Measurements from ENCODE around the gene SFN. TPM values are rescaled to one million over a fixed set of nuclear protein-coding genes. Genes with fewer than 3 reads are reported as not detected.

Gene SFN
- total RNA-seq, 1 experiment from 2014 or later: 170 TPM

GRCh38 chr1:26911399-26912146 is 48.6 kb downstream of the SFN start:
- no peak for DNase-seq (ENCODE audit: low spot score)

- DNase-seq (ENCODE audit: low spot score): no peak
Measured at GRCh38 chr1:26912147-26912490, 49.2 kb downstream of the SFN start.

GRCh38 chr1:26913389-26913753 is 50.4 kb downstream of the SFN start:
- no peak for DNase-seq (ENCODE audit: low spot score)

Small RNA genes lying within 50 kb of the gene (small RNA-seq; reads per million reads assigned to genes)
- not detected for gene RN7SL165P

Other genes with a start within 250 kb of the SFN start
- 28.4 and 37.2 TPM in 2 replicates for gene ARID1A, start 167.1 kb upstream of the SFN start, total RNA-seq (2014; rRNA removed; shearing (Covaris generic))
- 16.8 and 20.0 TPM in 2 replicates for gene PIGV, start 75.2 kb upstream of the SFN start, total RNA-seq (2014; rRNA removed; shearing (Covaris generic))
- 22.9 and 30.0 TPM in 2 replicates for gene ZDHHC18, start 36.5 kb upstream of the SFN start, total RNA-seq (2014; rRNA removed; shearing (Covaris generic))
- gene GPN2, start 27.1 kb downstream of the SFN start, total RNA-seq (2014; rRNA removed; shearing (Covaris generic)): 25.2 and 37.2 TPM in 2 replicates
- gene GPATCH3, start 37.3 kb downstream of the SFN start, total RNA-seq (2014; rRNA removed; shearing (Covaris generic)): 17.4 and 27.5 TPM in 2 replicates
- gene NR0B2, start 50.8 kb downstream of the SFN start, total RNA-seq (2014; rRNA removed; shearing (Covaris generic)): 17.6 and 18.4 TPM in 2 replicates
- gene NUDC, start 58.6 kb downstream of the SFN start, total RNA-seq (2014; rRNA removed; shearing (Covaris generic)): 124 TPM in 2 replicates
- gene KDF1, start 97.3 kb downstream of the SFN start, total RNA-seq (2014; rRNA removed; shearing (Covaris generic)): 47.1 and 48.7 TPM in 2 replicates
- 182 and 203 TPM in 2 replicates for gene TRNP1, start 130.5 kb downstream of the SFN start, total RNA-seq (2014; rRNA removed; shearing (Covaris generic))
- 1.9 and 2.3 TPM in 2 replicates for gene TENT5B, start 149.7 kb downstream of the SFN start, total RNA-seq (2014; rRNA removed; shearing (Covaris generic))

Data from HT-29 (cell line).